ENCODE measurements around the gene CMIP. TPM values are rescaled to one million over a fixed set of nuclear protein-coding genes. Genes with fewer than 3 reads are reported as not detected.
A peak's percentile ranks its signal among the peaks of the same experiment; 100 is the strongest.

CMIP gene
- total and polyA plus RNA-seq, 10 of the 15 experiments (the other 5 are each of a cell fraction or from before 2014, with no cell fraction given), result 1.2 to 43.2 (median 4.4) TPM

GRCh38 chr16:81624760-81625543 lies 180.3 kb downstream of the CMIP start:
- no TSS peak for BruUV-seq (replicated peaks)
- FAIRE-seq (no peak), ATAC-seq (peak; percentile 47), DNase-seq (ENCODE audit: low read depth, low spot score) (no peak)
- RAD21 ChIA-PET (ENCODE audit: unreplicated experiment), result interaction anchor here (0.8 to 4.2 kb wide), 9 partner anchors 93 to 259 kb away, joined by 3 to 27 read pairs (median 3); no protein-coding TSS in a partner anchor
- Histone ChIP-seq H3K9me3 (replicated peaks; ENCODE audit: control insufficient read depth, insufficient read depth, low read length) (no peaks in the 10 kb centered on the region), H4K20me1 (ENCODE audit: control insufficient read depth, insufficient read depth) (no peaks in the 10 kb centered on the region), H3K4me3 (no peak overlapping the region), H2AFZ (ENCODE audit: control insufficient read depth, low read depth, low read length) (no peak overlapping the region), H3K36me3 (ENCODE audit: control insufficient read depth in 2 of 2, insufficient read depth in 2 of 2, low read length in 1 of 2) (peaks cover 4 to 10% of the 10 kb centered on the region in 2 experiments; a peak in 3 of 4 replicates), H3K27ac (ENCODE audit: control insufficient read depth, insufficient read depth) (peak overlapping the region; percentile 27), H3K9ac (ENCODE audit: control insufficient read depth, insufficient read depth, low read length) (no peak overlapping the region), H3K4me2 (ENCODE audit: control insufficient read depth, insufficient read depth) (no peak overlapping the region), H3K27me3 (replicated peaks in 1 of 2; ENCODE audit: control insufficient read depth in 2 of 2, insufficient read depth in 2 of 2, low read length in 1 of 2) (no peaks in the 10 kb centered on the region), H3K4me1 (ENCODE audit: control insufficient read depth, insufficient read depth, low read length) (peaks cover 10% of the 10 kb centered on the region), H3K79me2 (ENCODE audit: control insufficient read depth, insufficient read depth, low read length) (peaks cover 1% of the 10 kb centered on the region; the same call in 1 of the 2 replicates)
- 84% methylated on average over 11 of the region's 11 CpGs for WGBS (ENCODE audit: insufficient coverage, insufficient replicate concordance, low lambda C conversion rate, missing lambda C conversion rate)
- SMC1A ChIA-PET (ENCODE audit: uncharacterized antibody, unreplicated experiment), result interaction anchor here (1.0 to 4.0 kb wide), 11 partner anchors 93 to 248 kb away, joined by 3 to 15 read pairs (median 5); no protein-coding TSS in a partner anchor
- intact Hi-C loops (cut with micrococcal nuclease; ENCODE audit: unreplicated experiment), result loop anchor here (1.0 to 5.0 kb wide), 2 partner anchors 94 to 112 kb away; no protein-coding TSS in a partner anchor
- CTCF ChIA-PET, result interaction anchor here (0.7 to 6.2 kb wide), 9 partner anchors 31 to 224 kb away, joined by 3 to 57 read pairs (median 4); no protein-coding TSS in a partner anchor
- TF ChIP-seq ZNF687 (IDR thresholded peaks at IDR 0.05) (peak; percentile 80), TARDBP (IDR thresholded peaks at IDR 0.05; ENCODE audit: borderline replicate concordance) (no peak), NR2F1 (conservative IDR thresholded peaks at IDR 0.05) (peak; percentile 52; the same call in 1 of the 2 replicates), FOXK2 (IDR thresholded peaks at IDR 0.05) (no peak), MEF2B (IDR thresholded peaks at IDR 0.05; ENCODE audit: partially characterized antibody, poor library complexity, severe bottlenecking) (peak; percentile 67), BHLHE40 (IDR thresholded peaks at IDR 0.05; ENCODE audit: borderline replicate concordance in 1 of 2, low read depth in 2 of 2, low read length in 1 of 2) (peak in 1 of 2 experiments; percentile 16; a peak in 1 of 4 replicates)
- POLR2A ChIA-PET, result interaction anchor here (1.0 kb wide), 1 partner anchor 9 kb away, joined by 3 read pairs; no protein-coding TSS in a partner anchor
- in situ Hi-C loops (cut with MboI), result loop anchor here (5.0 kb wide), 1 partner anchor 102 kb away; no protein-coding TSS in a partner anchor

Data from GM12878 (cell line).